Kidney (tissue), 14 donors: ENCODE data around the gene UBE2D2. TPM values are rescaled to one million over a fixed set of nuclear protein-coding genes. Genes with fewer than 3 reads are reported as not detected.
"Not testable (repeated sequence)": the region's sequence is repeated elsewhere in the genome, so short reads cannot be mapped to it uniquely, and the experiment has no call there.

ENCODE experiments used
- DNase-seq, 5 donors: peaks; one replicate each; pipeline ENCODE4 v3.0.0-alpha.2; 2013 to 2020
- FAIRE-seq: peaks from 2 replicates; lab custom pipeline; 2012; peaks lifted over from hg19 to GRCh38; lab: Jason Lieb, UNC
- H3K27ac ChIP-seq, 2 donors: one replicate each; pipeline ENCODE4 v1.7.0; 2013; ENCODE audit warnings: low read depth in 2 of 2, low read length in 2 of 2, inconsistent platforms in 1 of 2
- H3K27me3 ChIP-seq: one replicate; pipeline ENCODE4 v1.7.1; 2013; ENCODE audit warnings: low read length, inconsistent platforms; ENCODE audit not compliant: control insufficient read depth, insufficient read depth
- H3K36me3 ChIP-seq, 3 donors: one replicate each; pipeline versions ENCODE4 v1.7.0 to v1.7.1; 2013; ENCODE audit warnings: low read length in 3 of 3, control low read depth in 1 of 3, inconsistent platforms in 1 of 3; ENCODE audit not compliant: insufficient read depth in 3 of 3, control insufficient read depth in 2 of 3
- H3K4me1 ChIP-seq, 3 donors: one replicate each; pipeline versions ENCODE4 v1.7.0 to v1.7.1; 2013; ENCODE audit warnings: low read length in 3 of 3, inconsistent platforms in 1 of 3, low read depth in 1 of 3; ENCODE audit not compliant: control insufficient read depth in 2 of 3, insufficient read depth in 2 of 3
- H3K4me3 ChIP-seq, 3 donors: one replicate each; pipeline versions ENCODE4 v1.7.0 to v1.8.1; 2013; ENCODE audit warnings: low read length in 3 of 3, control low read depth in 1 of 3, inconsistent platforms in 1 of 3
- H3K9ac ChIP-seq, 3 donors: one replicate each; pipeline versions ENCODE4 v1.7.0 to v1.7.1; 2013; ENCODE audit warnings: low read length in 3 of 3, control low read depth in 1 of 3, inconsistent platforms in 1 of 3
- H3K9me3 ChIP-seq, 3 donors: one replicate each; pipeline versions ENCODE4 v1.7.0 to v1.7.1; 2013; ENCODE audit warnings: low read length in 3 of 3, control low read depth in 1 of 3, inconsistent platforms in 1 of 3; ENCODE audit not compliant: control insufficient read depth in 2 of 3, insufficient read depth in 1 of 3
- CTCF ChIP-seq: IDR thresholded peaks from 3 replicates; pipeline ENCODE4 v1.5.1; 2012; ENCODE audit warnings: mild to moderate bottlenecking, moderate library complexity, borderline replicate concordance; ENCODE audit not compliant: insufficient read depth; ENCODE audit errors: extremely low read depth
- intact Hi-C: fragments of 100-400 bp; cut with DNase I; formaldehyde crosslinking; loops from one replicate; pipeline ENCODE4 v1.11.1; 2022
- polyA plus RNA-seq: library from polyadenylated mRNA; stranded (reverse); fragments of 350-450 nt; fragmentation: Illumina TruSeq; extraction: RNeasy Lipid Tissue Mini Kit (QIAGEN cat#74804); gene quantifications from one replicate; pipeline ENCODE4 v1.2.3, GENCODE V29; 2014; ENCODE audit warnings: low read depth, low replicate concordance; ENCODE audit not compliant: insufficient read depth
- total RNA-seq: library from RNA; stranded (reverse); fragmentation: NEBNext Ultra II Directional; extraction: Animal tissue kit (Norgen Biotek cat#: 25700); gene quantifications from one replicate; pipeline ENCODE4 v1.2.1, GENCODE V29; 2021
- donor health status: control.
- donor health status: control.
- donor health status: control.
- donor health status: control.
- donor health status: control.
- donor health status: DM: yes; HTN: yes; CAD: no.
- donor health status: Normal renal cell carcinoma (clear cell type).

UBE2D2 gene
- total and polyA plus RNA-seq, 2 donors from 2014 or later = 118 to 131 TPM

- not testable (repeated sequence) for H3K27me3 ChIP-seq, H3K4me3 ChIP-seq, H3K9ac ChIP-seq, H3K36me3 ChIP-seq, H3K4me1 ChIP-seq, H3K9me3 ChIP-seq, FAIRE-seq, H3K27ac ChIP-seq
- peak; percentile 78 to 91 (median 81) for DNase-seq
- TF ChIP-seq CTCF = peak; percentile 84
- intact Hi-C loops = loop anchor here (5.0 kb wide), 1 partner anchor 86 kb away; no protein-coding TSS in a partner anchor
Measured at GRCh38 chr5:139513434-139513833, 47.7 kb upstream of the UBE2D2 start.

- no peak for DNase-seq
- H3K9me3 ChIP-seq = no peaks in the 10 kb centered on the region
- peaks cover 0 to 6% (median 0%) of the 10 kb centered on the region in 3 donors for H3K4me1 ChIP-seq
- no peaks in the 10 kb centered on the region for H3K27me3 ChIP-seq
- no peak overlapping the region for H3K4me3 ChIP-seq
- no peak for FAIRE-seq
- no peak overlapping the region for H3K9ac ChIP-seq
- no peaks in the 10 kb centered on the region for H3K36me3 ChIP-seq
- intact Hi-C loops = loop anchor here (5.0 kb wide), 1 partner anchor 87 kb away; no protein-coding TSS in a partner anchor
- no peak overlapping the region for H3K27ac ChIP-seq
- no peak for TF ChIP-seq CTCF
Measured at GRCh38 chr5:139513852-139514485, 47.2 kb upstream of the UBE2D2 start.

- TF ChIP-seq CTCF = no peak
Measured at GRCh38 chr5:139514486-139514856, 46.7 kb upstream of the UBE2D2 start.

More at GRCh38 chr5:139514486-139514856, 46.7 kb upstream of the UBE2D2 start:
- H3K9ac ChIP-seq = no peak overlapping the region
- DNase-seq (no peak), FAIRE-seq (no peak)
- H3K36me3 ChIP-seq = no peaks in the 10 kb centered on the region
- H3K4me3 ChIP-seq = no peak overlapping the region
- no peaks in the 10 kb centered on the region for H3K27me3 ChIP-seq
- no peaks in the 10 kb centered on the region for H3K9me3 ChIP-seq
- no peak overlapping the region for H3K27ac ChIP-seq
- intact Hi-C loops = loop anchor here (5.0 kb wide), 1 partner anchor 87 kb away; no protein-coding TSS in a partner anchor
- H3K4me1 ChIP-seq = peaks cover 0 to 6% (median 0%) of the 10 kb centered on the region in 3 donors
